Posterior cingulate gyrus (tissue), 11 donors: ENCODE data around the gene IRF3.
A peak's percentile ranks its signal among the peaks of the same experiment; 100 is the strongest.

Source experiments
- DNase-seq, 10 donors: peaks; one replicate each; pipeline versions ENCODE4 v3.0.0 to v3.0.0-alpha.2; 2020 to 2021; ENCODE audit warnings: mixed read lengths in 3 of 10
- intact Hi-C: fragments of 100-400 bp; cut with DNase I; formaldehyde crosslinking; loops from one replicate; pipeline ENCODE4 v1.15.1; 2023

IRF3 gene

GRCh38 chr19:49676136-49676783, 10.6 kb upstream of the IRF3 start:
- intact Hi-C loops, result loop anchor here (5.0 kb wide), 2 partner anchors 34 to 84 kb away; partner anchors contain the start of genes PRR12, RRAS and SCAF1

GRCh38 chr19:49672131-49672919, 6.7 kb upstream of the IRF3 start:
- DNase-seq, result peak; percentile 55 to 97 (median 78)
- intact Hi-C loops, result no loop called here

More at GRCh38 chr19:49676136-49676783, 10.6 kb upstream of the IRF3 start:
- DNase-seq, result peak in 4 of 10 donors; percentile 72 to 96 (median 80)

DNA sequence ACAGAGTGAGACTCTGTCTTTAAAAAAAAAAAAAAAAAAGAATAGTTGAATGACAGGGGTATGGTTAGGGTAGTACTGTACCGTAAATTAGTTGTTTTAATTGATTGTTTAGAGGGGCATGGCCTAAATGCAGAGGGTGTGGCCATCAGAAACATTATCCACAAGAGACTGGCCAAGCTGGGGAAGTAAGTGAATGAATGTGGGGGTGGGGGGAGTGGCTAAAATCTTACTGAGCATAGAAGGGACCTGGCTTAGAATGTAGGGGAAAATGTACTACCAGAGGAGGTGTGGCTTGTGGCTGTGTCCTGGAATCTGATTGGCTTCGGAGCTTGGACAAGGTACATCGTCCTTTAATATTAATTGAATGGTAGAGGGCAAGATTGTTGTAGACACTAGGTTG, 3.9 kb upstream of the IRF3 start:
- DNase-seq, result no peak
- intact Hi-C loops, result no loop called here

DNA sequence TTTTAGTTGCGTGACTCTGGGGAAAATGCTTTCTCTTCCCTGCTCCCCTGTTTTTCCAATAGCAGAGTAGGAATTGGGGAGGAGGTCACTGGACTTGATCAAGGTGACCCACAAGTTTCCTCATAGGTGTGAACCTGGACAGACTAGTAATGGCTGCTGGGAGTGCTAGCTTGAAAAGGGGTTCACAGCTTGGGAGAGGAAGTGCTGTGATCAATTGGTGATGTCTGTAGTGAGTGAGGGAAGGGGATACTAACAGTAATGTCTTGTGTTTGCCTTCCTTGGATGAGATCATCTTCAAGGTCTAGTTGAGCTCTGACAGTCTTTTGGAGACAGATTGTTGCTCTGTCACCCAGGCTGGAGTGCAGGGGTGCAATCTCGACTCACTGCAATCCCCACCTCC, 1.8 kb upstream of the IRF3 start:
- intact Hi-C loops, result no loop called here
- no peak for DNase-seq

- intact Hi-C loops, result no loop called here
- no peak for DNase-seq
Observed at GRCh38 chr19:49666120-49666444, 425 bp upstream of the IRF3 start.

DNA sequence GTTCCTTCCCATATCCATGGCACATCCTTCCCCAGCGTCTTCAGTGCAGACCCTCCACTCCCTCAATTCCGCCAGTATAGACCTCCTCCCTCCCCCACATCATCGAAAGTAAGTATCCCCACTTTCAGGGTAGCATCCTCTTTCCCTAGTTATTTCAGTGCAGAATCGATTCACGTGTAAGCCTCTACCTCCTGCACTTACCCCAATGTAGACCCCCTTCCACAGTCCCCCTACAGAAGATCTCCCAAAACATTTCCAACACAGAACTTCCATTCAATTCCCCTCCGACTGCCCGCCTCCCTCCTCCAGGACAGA, 664 bp downstream of the IRF3 start:
- intact Hi-C loops, result loop anchor here (2.0 kb wide), 1 partner anchor 22 kb away; the partner anchor contains the start of gene SCAF1
- no peak for DNase-seq

DNA sequence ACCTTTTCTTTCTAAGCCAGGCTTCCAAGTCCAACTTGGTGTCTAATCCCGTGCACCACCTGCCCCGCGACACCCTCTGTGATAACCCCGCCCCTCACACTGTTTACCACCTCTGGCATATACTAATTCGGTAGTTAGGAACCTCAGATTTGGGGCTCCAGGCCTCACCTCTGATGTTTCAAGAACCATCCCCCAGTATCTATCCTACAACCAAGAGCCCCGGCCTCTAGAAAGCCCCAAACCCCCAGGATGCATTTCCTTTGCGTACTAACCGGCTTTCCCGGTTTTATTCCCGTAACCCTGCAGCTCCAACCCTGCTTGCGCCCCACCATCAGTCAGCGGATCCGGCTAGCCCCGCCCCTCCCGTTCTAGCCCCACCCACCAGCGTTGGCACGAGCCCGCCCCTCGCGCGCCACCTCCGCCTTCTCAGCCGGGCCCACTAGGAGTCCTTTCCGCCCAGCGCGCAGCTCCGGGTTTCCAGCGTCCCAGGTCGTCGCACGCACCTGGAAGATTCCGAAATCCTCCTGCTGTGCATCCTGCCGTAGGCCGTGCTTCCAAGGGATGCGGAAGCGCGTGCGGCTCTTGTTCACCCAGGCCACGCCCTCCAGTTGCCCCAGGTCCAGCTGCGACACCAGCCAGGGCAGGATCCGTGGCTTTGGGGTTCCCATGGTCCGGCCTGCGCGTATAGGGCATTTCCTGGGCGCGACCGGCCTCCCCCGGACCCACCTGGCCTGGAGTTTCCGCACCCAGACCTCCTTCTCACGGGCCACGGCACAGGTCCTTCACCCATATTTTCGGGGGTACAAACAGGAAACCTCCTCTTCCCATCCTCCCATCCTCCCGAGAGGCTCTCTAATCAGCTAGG, 1.3 kb downstream of the IRF3 start:
- DNase-seq, result peak; percentile 81 to 99 (median 91)
- intact Hi-C loops, result loop anchor here (2.0 kb wide), 1 partner anchor 22 kb away; the partner anchor contains the start of gene SCAF1

DNA sequence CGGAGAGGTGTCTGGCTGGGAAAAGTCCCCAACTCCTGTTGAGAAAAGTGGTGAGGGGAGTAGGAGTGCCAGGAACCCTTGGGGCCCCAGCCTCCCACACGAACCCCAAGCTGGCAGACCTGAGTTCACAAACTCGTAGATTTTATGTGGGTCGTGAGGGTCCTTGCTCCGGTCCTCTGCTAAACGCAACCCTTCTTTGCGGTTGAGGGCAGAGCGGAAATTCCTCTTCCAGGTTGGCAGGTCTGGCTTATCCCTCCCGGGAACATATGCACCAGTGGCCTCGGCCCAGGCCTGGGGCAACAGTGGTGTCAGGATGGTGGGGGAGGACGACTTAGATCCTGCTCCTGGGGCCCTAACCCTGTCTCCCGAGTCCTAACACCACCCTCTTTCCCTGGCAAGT, 2.4 kb downstream of the IRF3 start:
- DNase-seq, result no peak
- intact Hi-C loops, result no loop called here

- no peak for DNase-seq
- intact Hi-C loops, result no loop called here
Observed at GRCh38 chr19:49662011-49662410, 3.6 kb downstream of the IRF3 start.

GRCh38 chr19:49660338-49660961, 5.2 kb downstream of the IRF3 start:
- intact Hi-C loops, result no loop called here
- DNase-seq, result peak in 1 of 10 donors; percentile 83

GRCh38 chr19:49658566-49659442, 6.9 kb downstream of the IRF3 start:
- peak in 1 of 10 donors; percentile 79 for DNase-seq
- intact Hi-C loops, result no loop called here

DNA sequence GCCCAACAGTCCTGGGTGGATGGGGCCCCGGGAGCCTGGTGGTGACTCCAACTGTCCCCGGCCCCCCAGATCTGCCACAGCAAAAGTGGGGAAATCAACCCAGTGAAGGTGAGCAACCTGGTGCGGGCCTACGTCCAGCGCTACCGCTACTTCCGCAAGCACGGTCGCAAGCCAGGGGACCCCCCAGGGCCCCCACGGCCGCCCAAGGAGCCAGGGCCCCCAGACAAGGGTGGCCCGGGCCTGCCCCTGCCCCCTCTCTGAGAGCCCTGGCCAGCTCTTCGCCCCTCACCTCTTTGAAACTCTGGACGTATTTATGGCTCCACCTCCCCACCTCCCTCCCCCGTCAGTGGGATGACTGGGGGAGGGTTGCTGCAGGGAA, 7.5 kb downstream of the IRF3 start:
- intact Hi-C loops, result no loop called here
- no peak for DNase-seq

GRCh38 chr19:49657493-49658138, 8.0 kb downstream of the IRF3 start:
- peak in 2 of 10 donors; percentile 64 to 80 for DNase-seq
- intact Hi-C loops, result no loop called here

GRCh38 chr19:49656456-49657109, 9.1 kb downstream of the IRF3 start:
- intact Hi-C loops, result no loop called here
- no peak for DNase-seq

DNA sequence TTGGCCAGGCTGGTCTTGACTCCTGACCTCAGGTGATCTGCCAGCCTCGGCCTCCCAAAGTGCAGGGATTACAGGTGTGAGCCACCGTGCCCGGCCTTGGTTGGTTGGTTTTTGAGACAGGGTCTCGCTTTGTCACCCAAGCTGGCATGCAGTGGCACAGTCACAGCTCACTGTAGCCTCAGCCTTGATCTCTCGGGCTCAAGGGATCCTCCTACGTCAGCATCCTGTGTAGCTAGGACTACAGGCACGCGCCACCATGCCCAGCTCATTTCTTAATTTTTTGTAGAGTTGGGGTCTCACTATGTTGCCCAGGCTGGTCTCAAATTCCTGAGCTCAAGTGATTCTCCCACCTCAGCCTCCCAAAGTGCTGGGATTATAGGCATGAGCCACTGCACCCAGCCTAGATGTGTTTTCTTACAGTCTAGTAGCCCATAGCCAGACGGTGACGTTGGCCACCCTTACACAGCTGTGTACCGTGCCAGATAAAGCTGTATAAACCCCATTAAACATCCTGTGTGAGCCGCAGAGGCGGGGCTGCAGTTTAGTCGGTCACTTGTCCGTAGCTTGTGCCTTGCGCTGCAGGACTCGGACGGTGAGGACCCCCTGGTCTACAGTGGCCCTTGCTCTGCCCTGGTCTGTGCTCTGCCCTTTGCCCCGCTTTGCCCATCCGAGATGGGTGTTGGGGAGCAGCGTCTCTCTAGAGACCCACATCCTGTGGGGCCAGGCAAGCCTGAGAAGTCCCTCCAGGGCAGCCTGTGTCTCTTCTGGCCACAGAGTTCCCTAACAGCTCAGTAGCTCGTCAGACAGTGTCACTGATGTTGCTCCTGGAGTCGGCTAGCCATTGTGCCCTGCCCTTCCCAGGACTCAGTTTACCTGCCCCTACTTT, 9.8 kb downstream of the IRF3 start:
- no peak for DNase-seq
- intact Hi-C loops, result no loop called here

GRCh38 chr19:49654581-49654980, 11.1 kb downstream of the IRF3 start:
- intact Hi-C loops, result no loop called here
- no peak for DNase-seq

DNA sequence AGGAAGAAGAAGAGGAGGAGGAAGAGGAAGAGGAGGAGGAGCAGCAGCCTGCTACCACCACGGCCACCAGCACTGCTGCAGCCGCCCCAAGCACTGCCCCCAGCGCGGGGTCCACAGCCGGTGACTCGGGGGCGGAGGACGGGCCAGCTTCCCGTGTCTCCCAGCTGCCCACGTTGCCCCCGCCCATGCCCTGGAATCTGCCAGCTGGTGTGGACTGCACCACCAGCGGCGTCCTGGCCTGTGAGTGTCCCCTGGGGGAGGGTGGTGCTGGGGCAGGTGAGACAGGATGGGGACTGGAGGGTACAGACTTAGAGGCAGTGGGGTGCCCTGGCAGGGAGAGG, 12.2 kb downstream of the IRF3 start:
- intact Hi-C loops, result no loop called here
- DNase-seq, result no peak
